Panc1 (cell line): ENCODE measurements around the gene OR6C2. TPM values are rescaled to one million over a fixed set of nuclear protein-coding genes. Genes with fewer than 3 reads are reported as not detected.

Source experiments
- ATAC-seq: fragments of 200-7000 bp; cut with Tn5 transposase; 2 replicates; pipeline ENCODE4 v1.9.1; 2020; ENCODE audit warnings: mild to moderate bottlenecking, moderate library complexity
- BruUV-seq: library from RNA; stranded (reverse); fragments of 400-500 nt; replicated peaks from 2 replicates; lab custom pipeline; 2021; lab: Mats Ljungman, UMichigan
- CTCF ChIA-PET: fragments of 300-600 bp; sonication (Branson Sonifier 250); formaldehyde crosslinking; loops from one replicate; lab custom pipeline; 2022; ENCODE audit warnings: antibody characterized with exemption; lab: Charles Lee
- POLR2A ChIA-PET: fragments of 300-600 bp; sonication (Branson Sonifier 250); formaldehyde crosslinking; loops from one replicate; lab custom pipeline; 2022; ENCODE audit warnings: antibody characterized with exemption; lab: Charles Lee
- DNase-seq: peaks from one replicate; pipeline ENCODE4 v3.0.0-alpha.2; 2010; ENCODE audit warnings: low read depth, low spot score
- H3K27ac ChIP-seq: 2 replicates; pipeline ENCODE4 v1.5.1; 2011; ENCODE audit warnings: mild to moderate bottlenecking, low read length, inconsistent platforms
- H3K27me3 ChIP-seq: fragments of 200-500 bp; sonication (Bioruptor generic); 2 replicates; pipeline ENCODE4 v1.6.0; 2014; ENCODE audit warnings: low read length, inconsistent platforms; ENCODE audit not compliant: control insufficient read depth, insufficient read depth
- H3K36me3 ChIP-seq: fragments of 200-500 bp; sonication (Bioruptor generic); 2 replicates; pipeline ENCODE4 v1.5.1; 2014; ENCODE audit warnings: inconsistent platforms, mild to moderate bottlenecking, low read length, moderate library complexity; ENCODE audit not compliant: control insufficient read depth, insufficient read depth
- H3K4me1 ChIP-seq: 2 replicates; pipeline ENCODE4 v1.5.1; 2011; ENCODE audit warnings: inconsistent platforms, mild to moderate bottlenecking, low read length, moderate library complexity; ENCODE audit not compliant: control insufficient read depth, insufficient read depth
- H3K4me3 ChIP-seq, 2 experiments: 2 replicates each; pipeline ENCODE4 v1.5.1; 2011 to 2012; ENCODE audit warnings: low read depth in 2 of 2, low read length in 2 of 2, mild to moderate bottlenecking in 2 of 2, inconsistent platforms in 1 of 2, moderate library complexity in 1 of 2
- H3K9me3 ChIP-seq: fragments of 200-500 bp; sonication (Bioruptor generic); 2 replicates; pipeline ENCODE4 v1.5.1; 2014; ENCODE audit warnings: low read depth, mild to moderate bottlenecking, inconsistent platforms, low read length, moderate library complexity; ENCODE audit not compliant: control insufficient read depth, insufficient read depth
- CTCF ChIP-seq: fragments of 450-650 bp; IDR thresholded peaks from 2 replicates; pipeline ENCODE4 v1.5.1; 2017; ENCODE audit warnings: mild to moderate bottlenecking
- POLR2AphosphoS5 ChIP-seq: IDR thresholded peaks from 2 replicates; pipeline ENCODE4 v1.6.1; 2012; ENCODE audit warnings: mild to moderate bottlenecking, low read depth, low read length, moderate library complexity
- REST ChIP-seq, 2 experiments: IDR thresholded peaks; 2 replicates each; pipeline ENCODE4 v1.6.1; 2011 to 2012; ENCODE audit warnings: low read depth in 2 of 2, control low read depth in 1 of 2, low read length in 1 of 2, mild to moderate bottlenecking in 1 of 2, moderate library complexity in 1 of 2; ENCODE audit not compliant: insufficient read depth in 1 of 2
- SIN3A ChIP-seq: IDR thresholded peaks from 2 replicates; pipeline ENCODE4 v1.6.1; 2012; ENCODE audit warnings: low read depth, mild to moderate bottlenecking, low read length, moderate library complexity, borderline replicate concordance; ENCODE audit not compliant: insufficient read depth
- TCF7L2 ChIP-seq: IDR thresholded peaks from 2 replicates; pipeline ENCODE4 v1.6.1; 2011; ENCODE audit warnings: mild to moderate bottlenecking, low read depth, low read length, inconsistent platforms
- in situ Hi-C: cut with HindIII; loops from 2 replicates; pipeline ENCODE4 v1.10.0; 2016; ENCODE audit warnings: low sequenced_read_pairs, low pct_unique_long_range_greater_than_20kb
- intact Hi-C: fragments of 100-400 bp; cut with micrococcal nuclease; formaldehyde crosslinking; loops from one replicate; pipeline ENCODE4 v1.10.0; 2022; ENCODE audit not compliant: unreplicated experiment
- total RNA-seq: library from RNA; stranded (reverse); gene quantifications from one replicate; pipeline ENCODE4 v1.2.1, GENCODE V29; 2021; ENCODE audit not compliant: unreplicated experiment

OR6C2 gene
- total RNA-seq, 1 experiment from 2014 or later = not detected

- ATAC-seq (no peak), DNase-seq (no peak)
- H3K9me3 ChIP-seq = no peaks in the 10 kb centered on the region
- TF ChIP-seq CTCF (no peak), SIN3A (no peak), REST (IDR thresholded peaks at IDR 0.05; ENCODE audit: insufficient read depth in 1 of 2, low read depth in 2 of 2, low read length in 1 of 2) (no peak), TCF7L2 (no peak), POLR2AphosphoS5 (no peak)
- POLR2A ChIA-PET = no interaction called here
- in situ Hi-C loops = no loop called here
- H3K36me3 ChIP-seq = no peaks in the 10 kb centered on the region
- intact Hi-C loops = no loop called here
- CTCF ChIA-PET = no interaction called here
- H3K4me3 ChIP-seq = no peak overlapping the region
- no peaks in the 10 kb centered on the region for H3K4me1 ChIP-seq
- BruUV-seq = no TSS peak
- H3K27me3 ChIP-seq = peaks cover 2% of the 10 kb centered on the region; the same call in 1 of the 2 replicates
- no peak overlapping the region for H3K27ac ChIP-seq
These were observed 57.7 kb downstream of the OR6C2 start for GRCh38 chr12:55501601-55502000.

Other genes starting within 250 kb of the OR6C2 start
- gene OR10A7, start 223.1 kb upstream of the OR6C2 start, total RNA-seq = not detected
- not detected for gene OR6C74, start 199.5 kb upstream of the OR6C2 start, total RNA-seq
- not detected for gene OR6C6, start 147.5 kb upstream of the OR6C2 start, total RNA-seq
- gene OR6C1, start 129.7 kb upstream of the OR6C2 start, total RNA-seq = not detected
- gene OR6C3, start 113.3 kb upstream of the OR6C2 start, total RNA-seq = not detected
- gene OR6C75, start 81.1 kb upstream of the OR6C2 start, total RNA-seq = not detected
- gene OR6C65, start 43.5 kb upstream of the OR6C2 start, total RNA-seq = not detected
- gene OR6C76, start 17.8 kb upstream of the OR6C2 start, total RNA-seq = not detected
- not detected for gene OR6C70, start 26.1 kb downstream of the OR6C2 start, total RNA-seq
- not detected for gene OR6C68, start 48.3 kb downstream of the OR6C2 start, total RNA-seq
- gene OR6C4, start 105.5 kb downstream of the OR6C2 start, total RNA-seq = not detected
- not detected for gene OR2AP1, start 128.4 kb downstream of the OR6C2 start, total RNA-seq
- not detected for gene OR10P1, start 192.8 kb downstream of the OR6C2 start, total RNA-seq